HG03342 (cell line): ENCODE measurements around the gene ZNF480.
"Not testable (repeated sequence)": the region's sequence is repeated elsewhere in the genome, so short reads cannot be mapped to it uniquely, and the experiment has no call there.

ENCODE experiments used
- ATAC-seq: cut with Tn5 transposase; IDR thresholded peaks from one replicate; pipeline ENCODE4 v1.9.1; 2021; ENCODE audit warnings: mild to moderate bottlenecking, moderate library complexity; ENCODE audit not compliant: unreplicated experiment

Gene ZNF480

DNA sequence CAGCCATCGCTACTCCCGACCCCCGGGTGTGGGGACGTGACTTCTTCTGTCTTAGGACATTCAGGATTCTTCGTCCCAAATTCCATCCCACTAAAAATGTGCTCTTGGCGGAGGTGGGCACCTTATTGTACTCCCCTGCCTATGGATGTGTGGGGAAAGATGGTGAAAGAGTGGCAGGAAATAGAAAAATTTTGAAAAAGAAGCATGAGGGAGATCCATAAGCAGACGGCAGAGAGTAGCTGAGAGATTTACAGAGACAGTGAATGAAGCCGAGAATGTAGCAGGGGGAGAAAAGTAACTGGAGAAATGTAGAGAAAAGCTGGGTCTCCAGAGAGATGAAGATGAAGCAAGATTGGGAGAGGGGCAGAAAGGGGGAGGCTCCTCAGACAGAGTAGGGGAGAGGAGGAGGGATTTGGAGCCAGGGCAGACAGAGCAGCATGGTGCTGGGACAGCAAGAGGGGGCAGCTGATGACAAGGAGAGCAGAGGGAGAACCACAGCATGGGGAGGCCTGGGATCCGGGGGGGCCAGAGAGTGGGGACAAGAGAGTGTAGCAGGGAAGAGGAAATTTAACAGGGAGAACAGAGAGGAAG, 39.9 kb downstream of the ZNF480 start:
- ATAC-seq, result no peak

DNA sequence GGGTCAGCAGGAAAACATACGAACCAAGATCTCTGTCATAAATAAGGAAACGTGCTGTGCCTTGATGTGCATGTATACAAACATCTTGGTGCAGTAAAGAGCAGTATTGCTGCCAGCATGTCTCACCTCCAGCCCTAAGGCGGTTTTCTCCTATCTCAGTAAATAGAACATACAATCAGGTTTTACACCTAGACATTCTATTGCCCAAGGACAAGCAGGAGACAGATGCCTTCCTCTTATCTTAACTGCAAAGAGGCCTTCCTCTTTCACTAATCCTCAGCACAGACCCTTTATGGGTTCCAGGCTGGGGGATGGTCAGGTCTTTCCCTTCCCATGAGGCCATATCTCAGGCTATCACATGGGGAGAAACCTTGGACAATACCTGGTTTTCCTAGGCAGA, 42.1 kb downstream of the ZNF480 start:
- ATAC-seq, result not testable (repeated sequence)

GRCh38 chr19:52343548-52343947, 46.6 kb downstream of the ZNF480 start:
- no peak for ATAC-seq

GRCh38 chr19:52345162-52345561, 48.2 kb downstream of the ZNF480 start:
- no peak for ATAC-seq

GRCh38 chr19:52351512-52351911, 54.5 kb downstream of the ZNF480 start:
- ATAC-seq, result no peak

DNA sequence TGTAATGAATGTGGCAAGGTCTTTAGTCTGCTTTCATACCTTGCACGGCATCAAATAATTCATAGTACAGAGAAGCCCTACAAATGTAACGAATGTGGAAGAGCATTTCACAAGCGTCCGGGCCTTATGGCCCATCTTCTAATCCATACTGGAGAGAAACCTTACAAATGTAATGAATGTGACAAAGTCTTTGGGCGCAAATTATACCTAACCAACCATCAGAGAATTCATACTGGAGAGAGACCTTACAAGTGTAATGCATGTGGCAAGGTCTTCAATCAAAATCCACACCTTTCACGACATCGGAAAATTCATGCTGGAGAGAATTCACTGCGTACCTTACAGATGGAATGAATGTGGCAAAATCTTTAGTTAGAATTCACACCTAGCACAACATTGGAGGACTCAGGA, 69.5 kb downstream of the ZNF480 start:
- no peak for ATAC-seq

DNA sequence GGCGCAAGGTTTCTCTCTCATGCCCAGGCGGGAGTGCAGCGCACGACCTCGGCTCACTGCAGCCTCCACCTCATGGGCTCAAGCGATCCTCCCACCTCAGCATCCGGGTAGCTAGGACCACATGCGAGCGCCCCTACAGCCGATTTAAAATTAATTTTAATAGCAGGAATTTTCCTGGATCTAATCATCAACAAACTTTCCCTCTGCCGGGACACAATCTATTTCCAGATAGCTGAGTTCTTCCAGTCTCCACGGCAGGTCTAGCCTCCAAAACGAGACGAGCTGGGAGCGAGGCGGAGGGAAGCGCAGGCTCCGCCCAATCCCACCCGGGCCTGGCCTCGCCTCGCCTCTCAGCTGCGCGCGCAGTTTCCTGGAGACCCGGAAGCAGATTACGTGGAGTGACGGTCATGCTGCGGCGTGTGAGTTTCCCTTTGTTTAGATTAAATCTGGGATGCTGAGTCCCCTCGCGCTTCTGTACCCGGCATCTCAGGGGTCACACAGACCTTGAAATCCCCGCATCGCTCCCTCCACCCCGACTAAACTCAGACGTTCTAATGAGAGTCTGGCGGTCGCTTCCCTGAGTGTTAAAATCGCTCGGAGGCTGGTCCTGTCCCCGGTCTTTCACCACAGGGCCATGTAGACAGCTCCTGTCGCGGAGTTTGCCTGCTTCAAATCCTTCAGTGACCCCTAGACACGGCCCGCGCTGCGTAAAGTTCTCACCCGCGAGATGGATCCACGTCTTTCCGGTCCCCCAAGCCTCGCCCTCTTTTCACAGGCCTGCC, 72.8 kb downstream of the ZNF480 start, which contains the start of gene ZNF880:
Gene ZNF880 (plus strand): TSS at position 365 of the 782 bp plus-strand sequence. CDS start 43 bp downstream, at position 408.
- no peak for ATAC-seq

GRCh38 chr19:52370341-52370710, 73.4 kb downstream of the ZNF480 start:
- no peak for ATAC-seq
